Activated B cell treated with CpG ODN at 0.5 μM for 24 hours (primary cell): ENCODE data around the gene DNAJC15. TPM values are rescaled to one million over a fixed set of nuclear protein-coding genes. Genes with fewer than 3 reads are reported as not detected.
A peak's percentile ranks its signal among the peaks of the same experiment; 100 is the strongest.

ENCODE experiments used
- ATAC-seq: fragments of 200-7000 bp; cut with Tn5 transposase; one replicate; pipeline ENCODE4 v1.10.0; 2021; ENCODE audit warnings: low read depth, mild to moderate bottlenecking, moderate library complexity
- CTCF ChIA-PET: fragments of 350-600 bp; sonication (Branson Sonifier 250); formaldehyde crosslinking; loops from one replicate; lab custom pipeline; 2021; ENCODE audit warnings: antibody characterized with exemption; lab: Charles Lee
- POLR2A ChIA-PET: fragments of 350-600 bp; sonication (Branson Sonifier 250); formaldehyde crosslinking; loops from one replicate; lab custom pipeline; 2021; ENCODE audit warnings: antibody characterized with exemption; lab: Charles Lee
- DNase-seq: peaks from one replicate; pipeline ENCODE4 v3.0.0; 2022
- H3K27ac Mint-ChIP-seq: one replicate; pipeline ENCODE4 v1.8.0; 2020; ENCODE audit warnings: mixed read lengths
- H3K27me3 Mint-ChIP-seq: one replicate; pipeline ENCODE4 v1.8.0; 2021; ENCODE audit warnings: mixed read lengths
- H3K36me3 Mint-ChIP-seq: one replicate; pipeline ENCODE4 v1.8.0; 2021; ENCODE audit warnings: low read depth, mixed read lengths
- H3K4me1 Mint-ChIP-seq: one replicate; pipeline ENCODE4 v1.8.0; 2021; ENCODE audit warnings: mixed read lengths
- H3K4me3 Mint-ChIP-seq: one replicate; pipeline ENCODE4 v1.8.0; 2020; ENCODE audit warnings: mild to moderate bottlenecking, mixed read lengths
- H3K9me3 Mint-ChIP-seq: one replicate; pipeline ENCODE4 v1.8.0; 2020; ENCODE audit warnings: mixed read lengths
- intact Hi-C: fragments of 100-400 bp; cut with micrococcal nuclease; formaldehyde crosslinking; loops from one replicate; pipeline ENCODE4 v1.15.1; 2024
- total RNA-seq: library from RNA; stranded (reverse); gene quantifications from 2 replicates; pipeline ENCODE4 v1.2.3, GENCODE V29; 2022
- TF ChIP-seq, protein P1 (sequence below): fragments of 200-600 bp; IDR thresholded peaks from one replicate; pipeline ENCODE4 v1.8.0; 2022; ENCODE audit warnings: antibody characterized with exemption, mild to moderate bottlenecking

The DNAJC15 gene
- total RNA-seq, 1 donor from 2014 or later, result 19.1 TPM

DNA sequence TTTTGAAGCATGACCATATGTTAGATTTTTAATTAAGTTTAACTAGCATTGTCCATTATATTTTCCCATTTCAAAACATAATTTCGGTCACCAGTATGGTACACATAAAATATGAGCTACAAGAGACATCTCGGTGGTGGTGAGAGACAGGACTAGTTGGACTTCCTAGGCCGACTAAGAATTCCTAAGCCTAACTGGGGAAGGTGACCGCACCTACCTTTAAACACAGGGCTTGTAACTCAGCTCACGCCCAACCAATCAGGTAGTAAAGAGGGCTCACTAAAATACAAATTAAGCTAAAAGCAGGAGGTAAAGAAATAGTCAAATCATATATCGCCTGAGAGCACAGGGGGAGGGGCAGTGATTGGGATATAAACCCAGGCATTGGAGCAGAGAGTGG is 22.9 kb downstream of the DNAJC15 start:
- Mint-ChIP-seq H3K9me3 (no peaks in the 10 kb centered on the region), H3K27ac (peak overlapping the region; percentile 99), H3K4me1 (peaks cover 88% of the 10 kb centered on the region), H3K36me3 (peaks cover 14% of the 10 kb centered on the region), H3K27me3 (no peaks in the 10 kb centered on the region), H3K4me3 (peak overlapping the region; percentile 11)
- CTCF ChIA-PET, result interaction anchor here (0.6 kb wide), 1 partner anchor 22 kb away, joined by 3 read pairs; the partner anchor contains the start of gene DNAJC15
- ATAC-seq (no peak), DNase-seq (no peak)
- TF ChIP-seq, protein P1, sequence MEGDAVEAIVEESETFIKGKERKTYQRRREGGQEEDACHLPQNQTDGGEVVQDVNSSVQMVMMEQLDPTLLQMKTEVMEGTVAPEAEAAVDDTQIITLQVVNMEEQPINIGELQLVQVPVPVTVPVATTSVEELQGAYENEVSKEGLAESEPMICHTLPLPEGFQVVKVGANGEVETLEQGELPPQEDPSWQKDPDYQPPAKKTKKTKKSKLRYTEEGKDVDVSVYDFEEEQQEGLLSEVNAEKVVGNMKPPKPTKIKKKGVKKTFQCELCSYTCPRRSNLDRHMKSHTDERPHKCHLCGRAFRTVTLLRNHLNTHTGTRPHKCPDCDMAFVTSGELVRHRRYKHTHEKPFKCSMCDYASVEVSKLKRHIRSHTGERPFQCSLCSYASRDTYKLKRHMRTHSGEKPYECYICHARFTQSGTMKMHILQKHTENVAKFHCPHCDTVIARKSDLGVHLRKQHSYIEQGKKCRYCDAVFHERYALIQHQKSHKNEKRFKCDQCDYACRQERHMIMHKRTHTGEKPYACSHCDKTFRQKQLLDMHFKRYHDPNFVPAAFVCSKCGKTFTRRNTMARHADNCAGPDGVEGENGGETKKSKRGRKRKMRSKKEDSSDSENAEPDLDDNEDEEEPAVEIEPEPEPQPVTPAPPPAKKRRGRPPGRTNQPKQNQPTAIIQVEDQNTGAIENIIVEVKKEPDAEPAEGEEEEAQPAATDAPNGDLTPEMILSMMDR, result no peak
- intact Hi-C loops, result loop anchor here (5.0 kb wide), 2 partner anchors 41 to 774 kb away; partner anchors contain the start of gene AKAP11
- POLR2A ChIA-PET, result interaction anchor here (1.0 to 2.5 kb wide), 5 partner anchors 11 to 65 kb away, joined by 3 to 17 read pairs (median 3); partner anchors contain the start of gene EPSTI1

DNA sequence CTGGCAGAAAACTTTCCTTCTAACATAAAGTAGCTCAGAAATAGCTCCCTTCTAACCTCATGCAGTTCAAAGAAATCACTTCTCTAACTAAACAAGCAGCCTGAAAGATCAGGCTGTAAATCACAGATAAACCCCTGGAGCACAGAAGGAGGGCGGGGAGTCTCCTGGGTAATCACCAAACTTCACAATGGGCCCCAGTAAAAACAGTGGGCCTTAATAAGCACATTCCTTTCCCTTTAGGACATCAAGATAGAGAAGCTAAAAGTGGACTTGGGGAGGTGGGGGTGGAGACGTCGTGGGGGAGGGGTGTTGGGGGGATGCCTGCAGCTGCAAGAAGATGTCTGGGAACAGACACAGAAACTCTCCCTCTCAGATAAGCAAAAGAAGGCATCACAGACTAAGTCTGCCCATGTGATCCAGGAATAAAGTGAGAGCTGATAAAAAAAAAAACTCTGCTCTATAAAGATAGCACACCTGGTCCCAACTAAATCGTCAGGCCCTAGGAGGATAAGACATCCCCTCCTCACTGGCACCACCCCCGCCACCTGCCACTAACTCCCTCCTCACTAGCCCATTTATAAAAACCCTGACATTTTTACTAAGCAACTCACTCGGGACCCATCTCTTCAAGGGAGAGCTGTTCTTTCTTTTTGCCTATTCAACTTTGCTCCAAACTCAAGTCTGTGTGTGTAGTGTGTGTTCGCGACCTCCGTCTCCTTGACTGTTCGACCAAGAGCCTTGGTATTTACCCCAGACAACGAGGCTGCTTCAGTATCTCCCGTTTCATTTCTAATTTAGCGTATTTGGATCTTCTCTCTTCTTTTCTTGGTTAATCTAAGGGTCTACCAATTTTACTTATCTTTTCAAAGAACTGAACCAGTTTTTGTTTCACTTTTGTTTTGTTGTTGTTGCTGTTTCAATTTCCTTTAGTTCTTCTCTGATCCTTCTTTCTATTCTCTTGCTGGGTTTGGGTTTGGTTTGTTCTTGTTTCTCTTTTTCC is 31.7 kb downstream of the DNAJC15 start:
- no peak overlapping the region for H3K27ac Mint-ChIP-seq
- peaks cover 9% of the 10 kb centered on the region for H3K36me3 Mint-ChIP-seq
- intact Hi-C loops, result loop anchor here (1.0 to 2.0 kb wide), 5 partner anchors 10 to 84 kb away; partner anchors contain the start of gene EPSTI1
- CTCF ChIA-PET, result interaction anchor here (1.5 kb wide), 1 partner anchor 83 kb away, joined by 3 read pairs; no protein-coding TSS in a partner anchor
- ATAC-seq (peak; percentile 53), DNase-seq (no peak)
- TF ChIP-seq, protein P1, result no peak
- H3K27me3 Mint-ChIP-seq, result no peaks in the 10 kb centered on the region
- POLR2A ChIA-PET, result interaction anchor here (0.7 to 1.9 kb wide), 5 partner anchors 32 to 82 kb away, joined by 3 to 8 read pairs (median 7); partner anchors contain the start of genes DNAJC15 and EPSTI1
- no peaks in the 10 kb centered on the region for H3K9me3 Mint-ChIP-seq
- H3K4me3 Mint-ChIP-seq, result no peak overlapping the region
- peaks cover 47% of the 10 kb centered on the region for H3K4me1 Mint-ChIP-seq

DNA sequence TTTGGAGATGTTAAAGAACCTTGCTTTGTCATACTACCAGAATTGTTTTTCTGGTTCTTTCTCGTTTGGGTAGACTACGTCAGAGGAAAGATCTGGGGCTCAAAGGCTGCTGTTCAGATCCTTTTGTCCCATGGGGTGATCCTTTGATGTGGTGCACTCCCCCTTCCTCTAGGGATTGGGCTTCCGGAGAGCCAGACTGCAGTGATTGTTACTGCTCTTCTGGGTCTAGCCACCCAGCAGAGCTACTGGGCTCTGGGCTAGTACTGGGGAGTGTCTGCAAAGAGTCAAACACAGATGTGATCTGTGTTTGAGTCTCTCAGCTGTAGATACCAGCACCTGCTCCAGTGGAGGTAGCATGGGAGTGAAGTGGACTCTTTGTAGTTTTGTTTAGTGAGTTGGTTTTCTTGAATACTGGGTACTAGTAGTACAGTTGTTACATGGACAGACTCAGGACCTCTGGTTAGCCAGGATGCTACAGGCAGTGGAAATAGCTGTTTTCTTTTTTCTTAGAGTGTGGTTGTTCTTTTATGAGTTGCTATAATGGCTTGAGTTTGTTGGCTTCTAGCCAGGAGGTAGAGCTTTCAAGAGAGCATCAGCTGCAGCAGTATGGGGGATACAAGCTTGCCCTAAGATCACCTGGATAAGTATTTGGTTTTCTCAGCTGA is 34.4 kb downstream of the DNAJC15 start:
- Mint-ChIP-seq H3K27me3 (no peaks in the 10 kb centered on the region), H3K4me1 (peaks cover 45% of the 10 kb centered on the region), H3K4me3 (peak overlapping the region; percentile 25), H3K27ac (peak overlapping the region; percentile 65), H3K36me3 (peaks cover 25% of the 10 kb centered on the region), H3K9me3 (no peaks in the 10 kb centered on the region)
- TF ChIP-seq, protein P1, result no peak
- no peak for DNase-seq
- CTCF ChIA-PET, result interaction anchor here (1.6 kb wide), 1 partner anchor 30 kb away, joined by 3 read pairs; no protein-coding TSS in a partner anchor
- POLR2A ChIA-PET, result interaction anchor here (2.2 kb wide), 1 partner anchor 11 kb away, joined by 8 read pairs; no protein-coding TSS in a partner anchor
- intact Hi-C loops, result no loop called here
- ATAC-seq, result peak; percentile 38

DNA sequence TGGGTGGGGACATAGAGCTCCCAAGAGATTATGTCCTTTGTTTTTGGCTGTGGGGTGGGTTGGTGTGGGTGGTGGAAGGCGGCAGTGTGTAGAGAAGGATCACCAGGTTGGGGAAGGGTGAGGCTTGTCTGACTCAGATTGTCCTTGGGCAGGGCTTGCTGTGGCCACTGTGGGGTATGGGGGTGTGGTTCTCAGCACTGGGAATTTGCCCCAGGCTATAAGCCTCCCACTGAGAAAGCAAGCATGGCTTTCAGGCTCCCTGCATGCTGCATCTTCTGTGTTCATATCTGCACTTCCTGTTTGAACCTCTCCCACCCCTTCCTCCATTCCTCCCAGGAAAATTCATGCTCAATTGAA is 34.9 kb downstream of the DNAJC15 start:
- ChIA-PET POLR2A (interaction anchor here (2.2 kb wide), 1 partner anchor 11 kb away, joined by 8 read pairs; no protein-coding TSS in a partner anchor), CTCF (interaction anchor here (1.6 kb wide), 1 partner anchor 30 kb away, joined by 3 read pairs; no protein-coding TSS in a partner anchor)
- Mint-ChIP-seq H3K4me1 (peaks cover 44% of the 10 kb centered on the region), H3K9me3 (no peaks in the 10 kb centered on the region), H3K36me3 (peaks cover 25% of the 10 kb centered on the region), H3K27me3 (no peaks in the 10 kb centered on the region), H3K4me3 (peak overlapping the region; percentile 45), H3K27ac (peak overlapping the region; percentile 65)
- intact Hi-C loops, result no loop called here
- ATAC-seq (peak; percentile 22), DNase-seq (no peak)
- TF ChIP-seq, protein P1, result no peak
